Mucosa of stomach (tissue), 1 donor: ENCODE results near the gene NCKAP5.

Source experiments
- H3K27me3 ChIP-seq: one replicate; pipeline ENCODE4 v1.7.0; 2013; ENCODE audit warnings: mild to moderate bottlenecking, low read length; ENCODE audit not compliant: control insufficient read depth, insufficient read depth
- H3K36me3 ChIP-seq: one replicate; pipeline ENCODE4 v1.7.0; 2013; ENCODE audit warnings: low read length; ENCODE audit not compliant: control insufficient read depth, insufficient read depth
- H3K4me1 ChIP-seq: one replicate; pipeline ENCODE4 v1.7.0; 2013; ENCODE audit warnings: mild to moderate bottlenecking, low read length; ENCODE audit not compliant: control insufficient read depth, insufficient read depth
- H3K4me3 ChIP-seq: one replicate; pipeline ENCODE4 v1.7.0; 2013; ENCODE audit warnings: low read length
- H3K9ac ChIP-seq: one replicate; pipeline ENCODE4 v1.7.0; 2013; ENCODE audit warnings: mild to moderate bottlenecking, low read length, moderate library complexity
- H3K9me3 ChIP-seq: one replicate; pipeline ENCODE4 v1.7.0; 2013; ENCODE audit warnings: mild to moderate bottlenecking, low read length, moderate library complexity; ENCODE audit not compliant: control insufficient read depth
- donor health status: Pancreatic carcinoma.

NCKAP5 gene

GRCh38 chr2:133123393-133123792, 444.9 kb downstream of the NCKAP5 start:
- Histone ChIP-seq H3K4me3 (no peak overlapping the region), H3K9ac (no peak overlapping the region), H3K27me3 (no peaks in the 10 kb centered on the region), H3K4me1 (peaks cover 17% of the 10 kb centered on the region), H3K36me3 (no peaks in the 10 kb centered on the region), H3K9me3 (no peaks in the 10 kb centered on the region)

- no peak overlapping the region for H3K4me3 ChIP-seq
- peaks cover 17% of the 10 kb centered on the region for H3K4me1 ChIP-seq
- no peak overlapping the region for H3K9ac ChIP-seq
- H3K9me3 ChIP-seq, result no peaks in the 10 kb centered on the region
- H3K27me3 ChIP-seq, result no peaks in the 10 kb centered on the region
- H3K36me3 ChIP-seq, result no peaks in the 10 kb centered on the region
These were observed 445.7 kb downstream of the NCKAP5 start for GRCh38 chr2:133122529-133122928.

- Histone ChIP-seq H3K27me3 (no peaks in the 10 kb centered on the region), H3K9me3 (no peaks in the 10 kb centered on the region), H3K9ac (no peak overlapping the region), H3K36me3 (no peaks in the 10 kb centered on the region), H3K4me1 (peaks cover 17% of the 10 kb centered on the region), H3K4me3 (no peak overlapping the region)
These were observed 448.0 kb downstream of the NCKAP5 start for GRCh38 chr2:133120310-133120709.

GRCh38 chr2:133110201-133110600, 458.1 kb downstream of the NCKAP5 start:
- no peaks in the 10 kb centered on the region for H3K36me3 ChIP-seq
- no peaks in the 10 kb centered on the region for H3K4me1 ChIP-seq
- H3K27me3 ChIP-seq, result no peaks in the 10 kb centered on the region
- no peak overlapping the region for H3K4me3 ChIP-seq
- H3K9me3 ChIP-seq, result no peaks in the 10 kb centered on the region
- H3K9ac ChIP-seq, result no peak overlapping the region

GRCh38 chr2:133109772-133110171, 458.5 kb downstream of the NCKAP5 start:
- no peaks in the 10 kb centered on the region for H3K27me3 ChIP-seq
- no peaks in the 10 kb centered on the region for H3K36me3 ChIP-seq
- no peaks in the 10 kb centered on the region for H3K4me1 ChIP-seq
- H3K9me3 ChIP-seq, result no peaks in the 10 kb centered on the region
- no peak overlapping the region for H3K9ac ChIP-seq
- no peak overlapping the region for H3K4me3 ChIP-seq

- H3K9ac ChIP-seq, result no peak overlapping the region
- no peaks in the 10 kb centered on the region for H3K27me3 ChIP-seq
- no peaks in the 10 kb centered on the region for H3K36me3 ChIP-seq
- no peak overlapping the region for H3K4me3 ChIP-seq
- H3K4me1 ChIP-seq, result no peaks in the 10 kb centered on the region
- H3K9me3 ChIP-seq, result no peaks in the 10 kb centered on the region
These were observed 461.0 kb downstream of the NCKAP5 start for GRCh38 chr2:133107058-133107815.

- Histone ChIP-seq H3K4me3 (no peak overlapping the region), H3K36me3 (no peaks in the 10 kb centered on the region), H3K9me3 (no peaks in the 10 kb centered on the region), H3K9ac (no peak overlapping the region), H3K27me3 (no peaks in the 10 kb centered on the region), H3K4me1 (no peaks in the 10 kb centered on the region)
These were observed 463.4 kb downstream of the NCKAP5 start for GRCh38 chr2:133104871-133105270.

- Histone ChIP-seq H3K4me3 (no peak overlapping the region), H3K36me3 (no peaks in the 10 kb centered on the region), H3K9ac (no peak overlapping the region), H3K4me1 (no peaks in the 10 kb centered on the region), H3K9me3 (no peaks in the 10 kb centered on the region), H3K27me3 (no peaks in the 10 kb centered on the region)
These were observed 469.5 kb downstream of the NCKAP5 start for GRCh38 chr2:133098787-133099186.

GRCh38 chr2:133097666-133098065, 470.6 kb downstream of the NCKAP5 start:
- no peaks in the 10 kb centered on the region for H3K4me1 ChIP-seq
- H3K9me3 ChIP-seq, result no peaks in the 10 kb centered on the region
- H3K9ac ChIP-seq, result no peak overlapping the region
- no peaks in the 10 kb centered on the region for H3K36me3 ChIP-seq
- no peak overlapping the region for H3K4me3 ChIP-seq
- H3K27me3 ChIP-seq, result no peaks in the 10 kb centered on the region

- Histone ChIP-seq H3K27me3 (no peaks in the 10 kb centered on the region), H3K9me3 (no peaks in the 10 kb centered on the region), H3K9ac (no peak overlapping the region)
These were observed 475.7 kb downstream of the NCKAP5 start for GRCh38 chr2:133092571-133092970.

GRCh38 chr2:133090358-133090757, 477.9 kb downstream of the NCKAP5 start:
- no peaks in the 10 kb centered on the region for H3K9me3 ChIP-seq
- no peaks in the 10 kb centered on the region for H3K36me3 ChIP-seq
- no peaks in the 10 kb centered on the region for H3K4me1 ChIP-seq
- no peak overlapping the region for H3K4me3 ChIP-seq
- H3K27me3 ChIP-seq, result no peaks in the 10 kb centered on the region
- no peak overlapping the region for H3K9ac ChIP-seq

More at GRCh38 chr2:133092571-133092970, 475.7 kb downstream of the NCKAP5 start:
- Histone ChIP-seq H3K36me3 (no peaks in the 10 kb centered on the region), H3K4me3 (no peak overlapping the region), H3K4me1 (no peaks in the 10 kb centered on the region)

GRCh38 chr2:133086176-133086575, 482.1 kb downstream of the NCKAP5 start:
- Histone ChIP-seq H3K4me1 (no peaks in the 10 kb centered on the region), H3K9me3 (no peaks in the 10 kb centered on the region), H3K9ac (no peak overlapping the region), H3K36me3 (no peaks in the 10 kb centered on the region), H3K4me3 (no peak overlapping the region), H3K27me3 (no peaks in the 10 kb centered on the region)

GRCh38 chr2:133085646-133086045, 482.6 kb downstream of the NCKAP5 start:
- H3K9me3 ChIP-seq, result no peaks in the 10 kb centered on the region
- H3K4me3 ChIP-seq, result no peak overlapping the region
- no peaks in the 10 kb centered on the region for H3K4me1 ChIP-seq
- no peaks in the 10 kb centered on the region for H3K36me3 ChIP-seq
- H3K9ac ChIP-seq, result no peak overlapping the region
- H3K27me3 ChIP-seq, result no peaks in the 10 kb centered on the region
